ENCODE results near the gene CEND1.

- TF ChIP-seq, protein P1, sequence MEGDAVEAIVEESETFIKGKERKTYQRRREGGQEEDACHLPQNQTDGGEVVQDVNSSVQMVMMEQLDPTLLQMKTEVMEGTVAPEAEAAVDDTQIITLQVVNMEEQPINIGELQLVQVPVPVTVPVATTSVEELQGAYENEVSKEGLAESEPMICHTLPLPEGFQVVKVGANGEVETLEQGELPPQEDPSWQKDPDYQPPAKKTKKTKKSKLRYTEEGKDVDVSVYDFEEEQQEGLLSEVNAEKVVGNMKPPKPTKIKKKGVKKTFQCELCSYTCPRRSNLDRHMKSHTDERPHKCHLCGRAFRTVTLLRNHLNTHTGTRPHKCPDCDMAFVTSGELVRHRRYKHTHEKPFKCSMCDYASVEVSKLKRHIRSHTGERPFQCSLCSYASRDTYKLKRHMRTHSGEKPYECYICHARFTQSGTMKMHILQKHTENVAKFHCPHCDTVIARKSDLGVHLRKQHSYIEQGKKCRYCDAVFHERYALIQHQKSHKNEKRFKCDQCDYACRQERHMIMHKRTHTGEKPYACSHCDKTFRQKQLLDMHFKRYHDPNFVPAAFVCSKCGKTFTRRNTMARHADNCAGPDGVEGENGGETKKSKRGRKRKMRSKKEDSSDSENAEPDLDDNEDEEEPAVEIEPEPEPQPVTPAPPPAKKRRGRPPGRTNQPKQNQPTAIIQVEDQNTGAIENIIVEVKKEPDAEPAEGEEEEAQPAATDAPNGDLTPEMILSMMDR (IDR thresholded peaks at IDR 0.05; ENCODE audit: low read depth, low read length): no peak
- no peak for TF ChIP-seq EZH2phosphoT487 (IDR thresholded peaks at IDR 0.05; ENCODE audit: low read depth)
Observed at GRCh38 chr11:828506-829175, 38.8 kb upstream of the CEND1 start.
